Measurements from ENCODE around the gene OPN3.

OPN3 gene

GRCh38 chr1:241611736-241612135 is 28.4 kb downstream of the OPN3 start:
- no peak for ATAC-seq
- TF ChIP-seq TSHZ2 (CRISPR knock-in tag; IDR thresholded peaks at IDR 0.05) (no peak), SNAI2 (CRISPR knock-in tag; IDR thresholded peaks at IDR 0.05) (no peak), TOX (CRISPR knock-in tag; IDR thresholded peaks at IDR 0.05; ENCODE audit: borderline replicate concordance) (no peak), ZC3H10 (CRISPR knock-in tag; IDR thresholded peaks at IDR 0.05) (no peak), BACH2 (CRISPR knock-in tag; IDR thresholded peaks at IDR 0.05; ENCODE audit: borderline replicate concordance) (no peak), TCF4 (CRISPR knock-in tag; IDR thresholded peaks at IDR 0.05; ENCODE audit: borderline replicate concordance) (no peak), CREB5 (CRISPR knock-in tag; IDR thresholded peaks at IDR 0.05; ENCODE audit: low read depth) (no peak), ZFP3 (CRISPR knock-in tag; IDR thresholded peaks at IDR 0.05) (no peak), CSDC2 (CRISPR knock-in tag; IDR thresholded peaks at IDR 0.05) (no peak), ARNTL (CRISPR knock-in tag; IDR thresholded peaks at IDR 0.05; ENCODE audit: borderline replicate concordance, low read depth) (no peak), ISL1 (CRISPR knock-in tag; IDR thresholded peaks at IDR 0.05) (no peak), ZNF70 (CRISPR knock-in tag; IDR thresholded peaks at IDR 0.05) (no peak), ZNF8 (CRISPR knock-in tag; IDR thresholded peaks at IDR 0.05) (no peak), RARB (CRISPR knock-in tag; IDR thresholded peaks at IDR 0.05) (no peak), GLIS3 (CRISPR knock-in tag; IDR thresholded peaks at IDR 0.05) (no peak), ESRRG (CRISPR knock-in tag; IDR thresholded peaks at IDR 0.05) (no peak)
- TF ChIP-seq, protein P1, sequence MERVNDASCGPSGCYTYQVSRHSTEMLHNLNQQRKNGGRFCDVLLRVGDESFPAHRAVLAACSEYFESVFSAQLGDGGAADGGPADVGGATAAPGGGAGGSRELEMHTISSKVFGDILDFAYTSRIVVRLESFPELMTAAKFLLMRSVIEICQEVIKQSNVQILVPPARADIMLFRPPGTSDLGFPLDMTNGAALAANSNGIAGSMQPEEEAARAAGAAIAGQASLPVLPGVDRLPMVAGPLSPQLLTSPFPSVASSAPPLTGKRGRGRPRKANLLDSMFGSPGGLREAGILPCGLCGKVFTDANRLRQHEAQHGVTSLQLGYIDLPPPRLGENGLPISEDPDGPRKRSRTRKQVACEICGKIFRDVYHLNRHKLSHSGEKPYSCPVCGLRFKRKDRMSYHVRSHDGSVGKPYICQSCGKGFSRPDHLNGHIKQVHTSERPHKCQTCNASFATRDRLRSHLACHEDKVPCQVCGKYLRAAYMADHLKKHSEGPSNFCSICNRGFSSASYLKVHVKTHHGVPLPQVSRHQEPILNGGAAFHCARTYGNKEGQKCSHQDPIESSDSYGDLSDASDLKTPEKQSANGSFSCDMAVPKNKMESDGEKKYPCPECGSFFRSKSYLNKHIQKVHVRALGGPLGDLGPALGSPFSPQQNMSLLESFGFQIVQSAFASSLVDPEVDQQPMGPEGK (CRISPR knock-in tag; IDR thresholded peaks at IDR 0.05; ENCODE audit: borderline replicate concordance) = no peak

- ATAC-seq = peak; percentile 88
- TF ChIP-seq ZNF565 (CRISPR knock-in tag; conservative IDR thresholded peaks at IDR 0.05; ENCODE audit: low read depth) = no peak
- no peak for TF ChIP-seq OSR1 (CRISPR knock-in tag; IDR thresholded peaks at IDR 0.05)
- no peak for TF ChIP-seq TSHZ2 (CRISPR knock-in tag; IDR thresholded peaks at IDR 0.05)
- no peak for TF ChIP-seq TOX (CRISPR knock-in tag; IDR thresholded peaks at IDR 0.05; ENCODE audit: borderline replicate concordance)
- no peak for TF ChIP-seq ZNF8 (CRISPR knock-in tag; IDR thresholded peaks at IDR 0.05)
- no peak for TF ChIP-seq POU6F1 (CRISPR knock-in tag; IDR thresholded peaks at IDR 0.05; ENCODE audit: borderline replicate concordance, low read depth)
- TF ChIP-seq CSDC2 (CRISPR knock-in tag; IDR thresholded peaks at IDR 0.05) = no peak
- no peak for TF ChIP-seq PPARA (CRISPR knock-in tag; IDR thresholded peaks at IDR 0.05; ENCODE audit: borderline replicate concordance)
- no peak for TF ChIP-seq GLIS3 (CRISPR knock-in tag; IDR thresholded peaks at IDR 0.05)
- TF ChIP-seq ZC3H10 (CRISPR knock-in tag; IDR thresholded peaks at IDR 0.05) = no peak
- no peak for TF ChIP-seq CSRNP3 (CRISPR knock-in tag; IDR thresholded peaks at IDR 0.05)
- no peak for TF ChIP-seq ISL1 (CRISPR knock-in tag; IDR thresholded peaks at IDR 0.05)
Observed at GRCh38 chr1:241611063-241611462, 29.1 kb downstream of the OPN3 start.
